Activated naive CD8-positive, alpha-beta T cell treated with anti-CD3 and anti-CD28 coated beads, Interleukin-2, amount 10 ng/mL, durations not matched to agents 7 days and 5 days (primary cell): Measurements from ENCODE around the gene GABRB3. TPM values are rescaled to one million over a fixed set of nuclear protein-coding genes. Genes with fewer than 3 reads are reported as not detected.

Experiments used
- ATAC-seq: fragments of 150-1000 bp; cut with Tn5 transposase; one replicate; pipeline ENCODE4 v1.10.0; 2021; ENCODE audit warnings: low read depth, moderate library complexity
- POLR2A ChIA-PET: fragments of 350-600 bp; sonication (Branson Sonifier 250); formaldehyde crosslinking; loops from one replicate; lab custom pipeline; 2021; ENCODE audit warnings: antibody characterized with exemption; lab: Charles Lee
- DNase-seq: peaks from one replicate; pipeline ENCODE4 v3.0.0; 2021
- H3K27ac Mint-ChIP-seq: one replicate; pipeline ENCODE4 v1.8.0; 2022; ENCODE audit warnings: mild to moderate bottlenecking, mixed read lengths
- H3K27me3 Mint-ChIP-seq: one replicate; pipeline ENCODE4 v1.8.0; 2022; ENCODE audit warnings: mild to moderate bottlenecking, moderate library complexity, mixed read lengths
- H3K36me3 Mint-ChIP-seq: one replicate; pipeline ENCODE4 v1.8.0; 2021; ENCODE audit warnings: mild to moderate bottlenecking, mixed read lengths
- H3K4me1 Mint-ChIP-seq: one replicate; pipeline ENCODE4 v1.8.0; 2021; ENCODE audit warnings: mixed read lengths
- H3K4me3 Mint-ChIP-seq: one replicate; pipeline ENCODE4 v1.8.0; 2022; ENCODE audit warnings: mild to moderate bottlenecking, moderate library complexity, mixed read lengths
- H3K9me3 Mint-ChIP-seq: one replicate; pipeline ENCODE4 v1.8.0; 2021; ENCODE audit warnings: mixed read lengths
- total RNA-seq, 2 experiments: library from RNA; stranded (reverse); gene quantifications; one replicate each; pipeline ENCODE4 v1.2.3, GENCODE V29; 2021

The GABRB3 gene
- total RNA-seq, 2 experiments from 2014 or later = not detected

DNA sequence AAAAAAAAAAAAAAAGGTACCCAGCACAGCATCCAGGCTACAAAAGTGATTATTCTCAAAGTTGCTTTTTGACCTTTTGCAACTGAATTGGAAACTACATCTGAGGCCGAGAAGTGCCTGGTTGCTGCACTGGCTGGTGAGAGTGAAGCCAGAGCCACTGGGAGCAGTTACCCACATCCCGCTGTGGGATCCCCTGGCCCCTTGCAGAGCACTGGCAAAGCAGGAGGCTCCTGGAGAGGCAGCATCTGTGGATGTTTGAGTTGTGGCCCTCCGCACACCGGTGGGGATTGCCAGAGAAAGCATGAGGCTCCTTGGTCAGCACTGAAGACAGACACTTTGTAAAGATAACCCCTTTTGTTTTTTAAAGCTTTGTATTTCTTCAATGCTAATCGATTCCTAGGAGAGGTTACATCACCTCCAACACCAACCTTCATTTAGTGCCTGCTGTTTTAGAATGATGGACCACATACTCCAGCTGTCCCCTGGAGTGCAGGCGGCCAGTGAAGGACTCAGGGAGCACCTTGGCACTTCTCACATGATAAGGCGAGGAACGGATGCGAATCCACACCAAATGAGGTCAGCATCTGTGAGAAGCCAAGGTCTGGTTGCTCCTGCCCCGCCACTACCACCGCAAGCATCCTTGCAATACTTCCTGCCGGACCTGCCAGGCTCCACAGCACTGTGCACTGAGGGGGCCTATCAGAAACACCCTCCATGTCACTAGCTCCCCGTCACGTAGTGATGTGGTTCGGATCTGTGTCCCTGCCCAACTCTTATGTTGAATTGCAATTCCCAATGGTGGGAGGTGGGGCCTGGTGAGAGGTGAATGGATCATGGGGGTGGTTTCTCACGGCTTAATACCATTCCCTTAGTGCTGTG lies 256.5 kb downstream of the GABRB3 start:
- ATAC-seq (no peak), DNase-seq (no peak)
- H3K27ac Mint-ChIP-seq = no peak overlapping the region
- H3K4me3 Mint-ChIP-seq = no peak overlapping the region
- no peaks in the 10 kb centered on the region for H3K36me3 Mint-ChIP-seq
- H3K27me3 Mint-ChIP-seq = no peaks in the 10 kb centered on the region
- peaks cover 7% of the 10 kb centered on the region for H3K9me3 Mint-ChIP-seq
- POLR2A ChIA-PET = no interaction called here
- H3K4me1 Mint-ChIP-seq = no peaks in the 10 kb centered on the region

DNA sequence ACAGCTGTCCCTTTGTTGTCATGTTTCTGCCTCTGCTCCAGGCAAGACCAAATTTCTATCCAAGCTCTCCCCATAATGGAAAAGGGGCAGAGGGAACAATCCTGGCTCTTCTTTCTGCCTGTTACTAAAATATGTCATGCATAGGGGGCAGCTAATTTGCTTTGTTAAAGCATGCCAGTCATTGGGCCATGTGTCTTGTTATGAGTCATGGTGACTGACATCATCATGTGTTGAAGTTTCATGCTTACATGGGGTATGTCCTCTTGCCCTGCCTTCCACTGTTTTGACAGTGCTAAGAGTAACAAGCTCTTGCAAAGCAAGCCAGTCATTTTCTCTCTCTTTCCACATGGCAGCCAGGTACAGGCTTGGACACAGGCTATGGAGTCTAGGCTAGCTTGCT lies 268.9 kb downstream of the GABRB3 start:
- Mint-ChIP-seq H3K27ac (no peak overlapping the region), H3K36me3 (no peaks in the 10 kb centered on the region), H3K27me3 (no peaks in the 10 kb centered on the region), H3K4me1 (no peaks in the 10 kb centered on the region), H3K9me3 (peaks cover 3% of the 10 kb centered on the region), H3K4me3 (no peak overlapping the region)
- DNase-seq (no peak), ATAC-seq (no peak)
- POLR2A ChIA-PET = no interaction called here

Other genes with a start within 250 kb of the GABRB3 start
- gene GABRA5, start 94.0 kb upstream of the GABRB3 start, total RNA-seq = not detected
- not detected for gene GABRG3, start 198.1 kb upstream of the GABRB3 start, total RNA-seq